Measurements from ENCODE around the gene PIMREG.

GRCh38 chr17:6453279-6454024 is 9.2 kb downstream of the PIMREG start:
- no peak for TF ChIP-seq REST (IDR thresholded peaks at IDR 0.05; ENCODE audit: insufficient read depth in 1 of 2, low read depth in 2 of 2, low read length in 2 of 2)
- TF ChIP-seq POLR2AphosphoS5 (IDR thresholded peaks at IDR 0.05; ENCODE audit: low read depth, low read length), result no peak
